Fibroblast of the conjunctiva (primary cell): ENCODE data around the gene LENEP.
"Not testable (repeated sequence)": the region's sequence is repeated elsewhere in the genome, so short reads cannot be mapped to it uniquely, and the experiment has no call there.

Experiments used
- DNase-seq: peaks from one replicate; pipeline ENCODE4 v3.0.0-alpha.2; 2010; ENCODE audit warnings: low read depth

Gene LENEP

DNA sequence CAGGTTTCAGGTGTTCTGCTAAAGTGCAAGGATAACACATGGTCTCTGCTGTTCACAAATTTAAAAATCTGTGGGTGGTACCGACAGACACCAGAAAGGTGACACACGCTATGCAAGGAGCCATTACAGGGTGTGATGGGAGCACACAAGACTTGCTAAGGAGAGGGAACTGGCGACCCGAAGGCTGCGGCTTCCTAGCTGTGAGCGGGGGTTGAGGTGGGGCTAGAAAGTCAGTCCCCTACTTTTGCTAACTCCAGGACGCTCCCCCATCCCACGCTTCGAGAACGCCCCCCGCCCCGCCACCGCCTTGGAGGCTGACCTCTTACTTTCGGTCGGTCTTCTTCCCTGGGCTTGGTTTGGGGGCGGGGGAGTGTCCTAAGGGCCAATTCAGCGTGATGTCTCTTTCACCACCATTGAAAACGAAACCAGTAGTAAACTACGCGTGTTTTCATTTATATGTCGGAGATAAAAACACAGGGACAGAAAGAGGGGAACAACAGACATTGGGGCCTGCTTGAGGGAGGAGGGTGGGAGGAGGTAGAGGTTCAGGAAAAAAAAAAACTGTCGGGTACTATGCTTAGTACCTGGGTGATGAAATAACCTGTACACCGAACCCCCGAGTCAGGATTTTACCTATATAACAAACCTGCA is 17.9 kb upstream of the LENEP start:
- no peak for DNase-seq

- not testable (repeated sequence) for DNase-seq
Observed at GRCh38 chr1:154977762-154978161, 15.6 kb upstream of the LENEP start.

- DNase-seq = no peak
Observed at GRCh38 chr1:154978360-154978759, 15.0 kb upstream of the LENEP start.

DNA sequence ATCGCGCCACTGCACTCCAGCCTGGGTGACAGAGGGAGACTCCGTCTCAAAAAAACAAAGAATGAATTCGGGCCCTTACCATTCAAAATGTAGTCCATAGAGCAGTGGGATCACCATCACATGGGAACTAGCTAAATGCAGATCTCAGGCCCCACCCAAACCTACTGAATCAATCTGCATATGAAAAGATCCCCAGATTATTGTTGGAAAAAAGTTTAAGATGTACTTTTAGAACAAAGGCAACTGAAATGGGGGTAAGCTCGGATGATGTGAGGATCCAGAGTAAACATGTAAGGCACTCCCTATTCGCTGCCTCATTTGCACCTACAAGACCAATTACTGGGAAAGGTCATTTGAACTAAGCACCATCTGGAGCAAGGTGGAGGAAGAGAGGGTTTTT is 11.0 kb upstream of the LENEP start:
- DNase-seq = no peak

DNA sequence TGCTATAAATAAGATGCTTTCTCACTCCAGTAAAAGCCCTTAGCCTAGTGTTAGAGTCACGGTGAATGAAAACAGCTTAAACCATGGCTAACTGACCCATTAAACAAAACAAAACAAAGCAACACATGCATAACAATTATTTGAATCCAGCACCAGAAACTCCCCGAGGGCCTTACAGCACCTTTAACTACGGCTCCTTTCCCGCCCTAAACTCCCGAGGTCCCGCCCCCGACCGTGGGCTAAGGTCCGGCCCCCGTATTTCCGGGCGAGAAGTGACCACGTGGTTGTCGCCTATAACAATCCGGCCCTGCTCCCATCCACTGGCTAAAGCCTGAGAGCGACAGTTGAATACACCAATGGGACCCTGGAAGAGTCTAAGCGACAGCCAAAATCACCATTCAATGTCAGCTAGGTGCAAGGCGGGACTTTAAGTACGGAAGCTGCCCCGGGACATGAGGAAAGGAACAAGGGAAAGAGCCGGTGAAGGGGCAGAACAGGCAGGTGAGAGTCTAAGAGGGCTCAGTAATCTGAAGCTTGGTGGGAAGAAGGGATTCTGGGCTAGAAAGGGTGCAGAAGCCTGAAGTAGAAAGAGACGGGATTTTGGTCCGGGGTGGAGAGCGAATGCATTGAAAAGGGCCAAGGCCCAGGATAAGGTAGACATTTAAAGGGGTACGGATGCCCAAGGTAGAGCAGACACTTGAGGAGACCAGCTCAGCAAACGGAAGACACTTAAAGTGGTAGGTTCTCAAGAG is 10.3 kb upstream of the LENEP start, which contains the start of gene FLAD1:
Gene FLAD1 (plus strand): TSS at position 448 of the 752 bp plus-strand sequence. CDS start 351 bp downstream, outside the sequence.
- peak; percentile 98 for DNase-seq

- no peak for DNase-seq
Observed at GRCh38 chr1:154983776-154984466, 9.5 kb upstream of the LENEP start.

DNA sequence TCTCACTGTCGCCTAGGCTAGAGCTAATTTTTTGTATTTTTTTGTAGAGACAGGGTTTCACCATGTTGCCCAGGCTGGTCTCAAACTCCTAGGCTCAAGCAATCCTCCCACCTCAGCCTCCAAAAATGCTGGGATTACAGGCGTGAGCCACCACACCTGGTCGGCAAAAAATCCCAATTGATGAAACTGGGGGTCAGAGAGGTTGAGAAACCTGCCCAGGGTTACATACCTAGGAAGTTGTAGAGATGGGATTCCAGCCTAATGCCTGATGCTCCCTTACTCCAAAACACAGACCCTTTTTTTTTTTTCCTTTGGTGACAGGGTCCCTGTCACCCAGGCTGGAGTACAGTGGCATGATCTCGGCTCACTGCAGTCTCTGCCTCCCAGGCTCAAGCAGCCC is 6.7 kb upstream of the LENEP start:
- DNase-seq = not testable (repeated sequence)

DNA sequence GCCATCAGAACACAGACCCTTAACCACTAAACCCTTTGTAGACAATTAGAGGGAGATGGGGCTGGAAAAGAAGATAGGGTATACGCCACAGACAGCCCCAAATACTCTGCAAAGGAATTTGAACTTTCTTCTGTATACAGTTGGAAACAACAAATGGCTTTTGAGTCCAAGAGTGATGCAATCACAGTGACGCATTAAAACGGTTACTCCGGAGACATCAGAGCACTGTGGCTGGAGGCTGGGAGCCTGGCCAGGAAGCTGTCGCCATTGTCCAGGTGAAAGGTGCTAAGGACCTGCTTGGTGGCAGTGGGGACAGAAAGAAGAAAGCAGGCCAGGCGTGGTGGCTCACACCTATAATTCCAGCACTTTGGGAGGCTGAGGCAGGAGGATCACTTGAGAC is 6.1 kb upstream of the LENEP start:
- DNase-seq = no peak

GRCh38 chr1:154988058-154988954 is 5.1 kb upstream of the LENEP start:
- no peak for DNase-seq

DNA sequence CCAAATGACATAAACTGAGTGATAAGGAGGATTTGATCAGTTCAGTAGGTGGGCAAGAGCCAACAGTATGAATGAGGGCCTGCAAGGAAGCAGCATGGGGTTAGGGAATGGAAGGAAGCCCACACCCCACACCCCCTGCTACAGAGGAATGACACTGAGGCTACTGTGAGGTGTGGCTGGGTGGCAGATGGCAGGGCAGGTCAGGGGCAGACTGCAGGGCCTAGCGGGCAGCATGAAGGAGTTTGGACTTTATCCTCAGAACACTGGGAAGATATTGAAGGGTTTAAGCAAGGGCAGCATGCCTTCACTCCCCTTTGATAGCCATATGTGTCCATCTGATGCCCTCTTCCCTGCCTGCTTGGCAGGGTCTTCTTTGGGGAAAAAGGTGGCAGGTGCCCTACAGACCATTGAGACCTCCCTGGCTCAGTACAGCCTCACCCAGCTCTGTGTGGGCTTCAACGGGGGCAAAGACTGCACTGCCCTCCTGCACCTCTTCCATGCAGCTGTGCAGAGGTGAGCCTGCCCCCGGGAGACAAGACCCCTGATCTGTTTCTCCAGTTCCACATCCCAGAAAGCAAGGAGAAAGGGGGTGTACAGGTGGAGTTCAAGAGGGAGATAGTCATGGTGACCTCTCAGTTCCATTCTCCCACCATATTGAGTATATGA is 4.1 kb upstream of the LENEP start:
- no peak for DNase-seq

DNA sequence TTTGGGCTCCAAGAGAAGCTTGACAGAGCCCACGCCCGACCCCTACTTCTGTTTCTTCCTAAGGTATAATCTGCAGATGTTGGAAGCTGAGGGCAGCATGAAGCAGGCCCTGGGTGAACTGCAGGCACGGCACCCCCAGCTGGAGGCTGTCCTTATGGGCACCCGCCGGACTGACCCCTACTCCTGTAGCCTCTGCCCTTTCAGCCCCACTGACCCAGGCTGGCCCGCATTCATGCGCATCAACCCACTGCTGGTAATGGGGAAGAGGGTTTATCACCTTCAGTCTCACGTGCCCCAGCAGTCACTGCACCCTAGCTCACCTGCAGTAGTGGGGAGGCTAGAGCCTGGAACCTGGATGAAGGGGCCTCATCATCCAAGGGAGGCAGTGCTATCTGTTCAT is 3.1 kb upstream of the LENEP start:
- no peak for DNase-seq

DNA sequence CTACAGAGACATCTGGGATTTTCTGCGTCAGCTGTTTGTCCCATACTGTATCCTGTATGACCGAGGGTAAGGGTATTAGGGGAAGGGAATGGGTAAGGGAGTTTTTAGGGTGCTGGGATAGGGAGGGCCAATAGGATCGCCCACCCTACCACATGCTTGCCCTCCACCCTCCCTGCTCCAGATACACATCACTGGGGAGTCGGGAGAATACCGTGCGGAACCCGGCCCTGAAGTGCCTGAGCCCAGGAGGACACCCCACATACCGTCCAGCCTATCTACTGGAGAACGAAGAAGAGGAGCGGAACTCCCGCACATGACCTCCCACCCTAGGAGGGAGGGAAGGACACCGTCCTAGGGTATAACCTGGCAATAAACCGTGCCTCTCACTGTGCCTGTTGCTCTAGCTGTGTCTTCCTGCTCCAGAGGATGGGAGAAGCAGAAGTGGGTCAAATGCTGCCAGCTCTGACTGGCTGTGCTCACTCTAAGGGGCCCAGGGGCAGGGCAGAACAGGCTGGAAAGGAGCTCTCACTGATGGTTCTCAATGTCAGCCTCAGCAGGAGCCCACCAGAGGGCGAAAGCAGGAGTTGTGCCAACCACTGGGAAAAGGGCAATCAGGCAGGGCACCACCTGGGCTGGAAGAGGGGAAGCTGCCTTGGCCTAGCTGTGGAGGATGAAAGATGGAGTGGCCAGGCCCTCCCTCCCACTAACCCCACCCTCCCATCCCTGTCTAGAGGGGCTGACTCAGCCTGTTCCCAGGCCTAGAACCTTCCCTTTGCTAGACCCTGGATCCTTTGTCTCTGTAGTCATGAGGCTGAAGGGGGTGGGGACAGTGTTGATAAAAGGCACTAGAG is 440 bp upstream of the LENEP start:
- DNase-seq = no peak

GRCh38 chr1:154994269-154994587 is 842 bp downstream of the LENEP start:
- no peak for DNase-seq

- no peak for DNase-seq
Observed at GRCh38 chr1:154994591-154994990, 1.2 kb downstream of the LENEP start.

- DNase-seq = peak; percentile 76
Observed at GRCh38 chr1:154995301-154995983, 2.1 kb downstream of the LENEP start.

DNA sequence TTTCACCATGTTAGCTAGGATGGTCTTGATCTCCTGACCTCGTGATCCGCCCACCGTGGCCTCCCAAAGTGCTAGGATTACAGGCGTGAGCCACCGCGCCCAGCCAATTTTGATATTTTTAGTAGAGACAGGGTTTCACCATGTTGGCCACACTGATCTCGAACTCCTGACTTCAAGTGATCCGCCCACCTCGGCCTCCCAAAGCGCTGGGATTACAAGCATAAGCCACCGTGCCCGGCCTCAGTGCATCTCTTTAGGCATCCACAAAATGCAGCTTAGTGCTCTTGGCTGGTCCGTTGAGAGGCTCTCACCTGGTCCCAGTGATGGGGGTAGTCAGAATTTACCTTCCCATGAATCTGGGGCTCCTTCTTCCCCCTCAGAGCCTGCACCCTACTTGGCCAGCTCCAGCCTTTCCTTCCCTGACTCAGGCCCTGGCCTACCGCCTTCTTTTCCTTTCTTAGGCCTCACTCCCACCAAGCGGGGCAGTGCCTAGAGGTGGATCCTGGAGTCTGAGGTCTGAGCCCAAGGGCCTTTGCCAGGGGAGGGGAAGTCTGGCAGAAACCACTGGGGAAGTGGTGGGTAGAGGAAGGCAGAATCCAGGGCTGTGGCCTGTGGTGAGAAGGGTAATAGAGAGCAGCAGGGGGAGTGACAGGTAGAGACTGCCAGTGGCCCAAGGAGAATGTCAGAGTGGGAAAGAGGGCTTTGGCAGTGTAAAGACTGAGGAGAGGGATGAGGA is 3.7 kb downstream of the LENEP start:
- no peak for DNase-seq

- DNase-seq = no peak
Observed at GRCh38 chr1:154998201-154998780, 4.9 kb downstream of the LENEP start.

DNA sequence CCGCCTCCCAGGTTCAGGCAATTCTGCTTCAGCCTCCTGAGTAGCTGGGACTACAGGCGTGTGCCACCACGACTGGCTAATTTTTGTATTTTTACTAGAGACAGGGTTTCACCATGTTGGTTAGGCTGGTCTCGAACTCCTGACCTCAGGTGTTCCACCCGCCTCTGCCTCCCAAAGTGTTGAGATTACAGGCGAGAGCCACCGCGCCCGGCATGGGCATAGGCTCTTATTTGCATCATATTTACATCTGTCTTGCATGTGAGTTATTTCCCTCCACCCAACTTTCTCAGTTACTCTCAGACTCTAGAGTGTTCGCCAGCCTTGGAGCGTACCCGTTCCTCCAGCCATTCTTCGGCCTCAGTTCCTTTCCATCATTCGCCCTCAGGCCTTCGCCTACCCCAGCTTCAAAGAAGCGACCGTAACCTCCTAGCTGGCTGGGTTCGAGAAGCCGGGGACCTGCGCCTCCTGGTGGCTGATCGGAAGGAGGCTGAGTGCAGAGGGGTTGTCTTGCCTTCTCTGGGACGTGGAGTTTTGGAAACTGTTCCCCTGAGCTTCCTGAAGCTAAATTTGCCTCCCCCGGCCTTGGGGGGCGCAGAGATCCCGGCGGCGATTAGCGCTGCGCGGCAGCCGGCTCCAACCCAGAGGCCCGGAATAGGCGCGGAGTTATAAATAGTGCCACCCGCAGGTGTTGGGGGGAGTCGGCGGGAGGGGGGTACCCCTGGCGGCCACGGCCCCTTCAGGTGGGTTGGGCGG is 5.6 kb downstream of the LENEP start:
- no peak for DNase-seq
